IMR-90 (cell line): ENCODE results near the gene KRT33A. TPM values are rescaled to one million over a fixed set of nuclear protein-coding genes. Genes with fewer than 3 reads are reported as not detected.

ENCODE experiments used
- ATAC-seq: fragments of 200-7000 bp; cut with Tn5 transposase; 2 replicates; pipeline ENCODE4 v1.9.1; 2020; ENCODE audit warnings: low read depth, mild to moderate bottlenecking, moderate library complexity
- BruUV-seq: library from RNA; stranded (reverse); fragments of 400-500 nt; replicated peaks from 2 replicates; lab custom pipeline; 2021; lab: Mats Ljungman, UMichigan
- CTCF ChIA-PET: fragments of 300-600 bp; formaldehyde crosslinking; extraction: SDS; loops from one replicate; lab custom pipeline; 2021; ENCODE audit warnings: antibody characterized with exemption; lab: Yijun Ruan, JAX
- POLR2A ChIA-PET: fragments of 300-600 bp; sonication (Branson Sonifier 250); formaldehyde crosslinking; loops from one replicate; lab custom pipeline; 2022; ENCODE audit warnings: antibody characterized with exemption; ENCODE audit not compliant: unreplicated experiment; lab: Charles Lee
- DNase-seq: peaks from one replicate; pipeline ENCODE4 v3.0.0; 2013
- H2AFZ ChIP-seq: replicated peaks from 2 replicates; pipeline ENCODE3; 2013; ENCODE audit warnings: low read length, mild to moderate bottlenecking; ENCODE audit not compliant: poor library complexity
- H2AK5ac ChIP-seq: 2 replicates; pipeline ENCODE4 v1.6.1; 2013; ENCODE audit warnings: low read depth, low read length, inconsistent platforms
- H2AK9ac ChIP-seq: replicated peaks from 2 replicates; pipeline ENCODE3; 2013; ENCODE audit warnings: mild to moderate bottlenecking, low read depth, low read length, moderate library complexity; ENCODE audit not compliant: poor library complexity
- H2BK120ac ChIP-seq: 2 replicates; pipeline ENCODE4 v1.6.1; 2013; ENCODE audit warnings: low read depth, low read length, inconsistent platforms
- H2BK15ac ChIP-seq: 3 replicates; pipeline ENCODE4 v1.6.1; 2013; ENCODE audit warnings: low read depth, low read length, inconsistent platforms
- H2BK20ac ChIP-seq: 2 replicates; pipeline ENCODE4 v1.6.1; 2013; ENCODE audit warnings: low read depth, mild to moderate bottlenecking, inconsistent platforms, low read length, moderate library complexity
- H2BK5ac ChIP-seq: 2 replicates; pipeline ENCODE4 v1.6.1; 2013; ENCODE audit warnings: mild to moderate bottlenecking, low read depth, low read length, inconsistent platforms; ENCODE audit not compliant: poor library complexity, severe bottlenecking
- H3K14ac ChIP-seq: replicated peaks from 2 replicates; pipeline ENCODE4 v1.6.1; 2013; ENCODE audit warnings: low read depth, low read length, inconsistent platforms
- H3K18ac ChIP-seq: 2 replicates; pipeline ENCODE4 v1.6.1; 2013; ENCODE audit warnings: low read depth, low read length, control low read depth
- H3K23ac ChIP-seq: 2 replicates; pipeline ENCODE4 v1.6.1; 2013; ENCODE audit warnings: low read depth, low read length, inconsistent platforms
- H3K27ac ChIP-seq: 2 replicates; pipeline ENCODE4 v1.5.1; 2013; ENCODE audit warnings: mild to moderate bottlenecking, control low read depth, low read length; ENCODE audit not compliant: insufficient read depth
- H3K27me3 ChIP-seq: 2 replicates; pipeline ENCODE4 v1.6.1; 2013; ENCODE audit warnings: low read length; ENCODE audit not compliant: control insufficient read depth, insufficient read depth
- H3K36me3 ChIP-seq: 2 replicates; pipeline ENCODE4 v1.6.1; 2013; ENCODE audit warnings: low read length, mixed read lengths; ENCODE audit not compliant: control insufficient read depth, insufficient read depth
- H3K4ac ChIP-seq: 2 replicates; pipeline ENCODE4 v1.6.1; 2013; ENCODE audit warnings: low read depth, low read length, inconsistent platforms
- H3K4me1 ChIP-seq: 2 replicates; pipeline ENCODE4 v1.6.1; 2013; ENCODE audit warnings: low read length, mixed read lengths; ENCODE audit not compliant: control insufficient read depth, insufficient read depth
- H3K4me2 ChIP-seq: 2 replicates; pipeline ENCODE4 v1.6.1; 2013; ENCODE audit warnings: low read depth, mild to moderate bottlenecking, control low read depth, low read length, moderate library complexity
- H3K4me3 ChIP-seq: 2 replicates; pipeline ENCODE4 v1.5.1; 2013; ENCODE audit warnings: low read depth, mild to moderate bottlenecking, control low read depth, low read length, moderate library complexity; ENCODE audit not compliant: insufficient read depth
- H3K56ac ChIP-seq: 2 replicates; pipeline ENCODE4 v1.6.1; 2013; ENCODE audit warnings: low read length, inconsistent platforms; ENCODE audit not compliant: insufficient read depth; ENCODE audit errors: extremely low read depth
- H3K79me1 ChIP-seq, 2 experiments: 2 replicates each; pipeline ENCODE4 v1.6.1; 2013; ENCODE audit warnings: low read length in 2 of 2, inconsistent platforms in 1 of 2, low read depth in 1 of 2
- H3K9ac ChIP-seq: 2 replicates; pipeline ENCODE4 v1.6.1; 2013; ENCODE audit warnings: low read depth, low read length, control low read depth
- H3K9me1 ChIP-seq: 2 replicates; pipeline ENCODE4 v1.6.1; 2013; ENCODE audit warnings: low read length, inconsistent platforms; ENCODE audit not compliant: insufficient read depth
- H3K9me3 ChIP-seq: 2 replicates; pipeline ENCODE4 v1.6.1; 2013; ENCODE audit warnings: low read length; ENCODE audit not compliant: control insufficient read depth, insufficient read depth
- H4K20me1 ChIP-seq: 2 replicates; pipeline ENCODE4 v1.6.1; 2013; ENCODE audit warnings: low read length, inconsistent platforms; ENCODE audit not compliant: insufficient read depth
- H4K5ac ChIP-seq: 2 replicates; pipeline ENCODE4 v1.6.1; 2013; ENCODE audit warnings: mild to moderate bottlenecking, low read depth, low read length, control low read depth
- H4K8ac ChIP-seq, 2 experiments: 2 replicates each; pipeline ENCODE4 v1.6.1; 2013; ENCODE audit warnings: low read depth in 2 of 2, low read length in 2 of 2, control low read depth in 1 of 2, inconsistent platforms in 1 of 2
- H4K91ac ChIP-seq: 2 replicates; pipeline ENCODE4 v1.6.1; 2013; ENCODE audit warnings: low read depth, low read length, inconsistent platforms; ENCODE audit not compliant: insufficient read depth
- BHLHE40 ChIP-seq: fragments of 150-350 bp; IDR thresholded peaks from 2 replicates; pipeline ENCODE4 v1.6.1; 2016; ENCODE audit warnings: mild to moderate bottlenecking, low read depth, low read length
- CEBPB ChIP-seq: IDR thresholded peaks from 2 replicates; pipeline ENCODE4 v1.6.1; 2012; ENCODE audit warnings: low read depth, low read length, improper control_type of control experiment
- CHD1 ChIP-seq: IDR thresholded peaks from 2 replicates; pipeline ENCODE4 v1.6.1; 2012; ENCODE audit warnings: low read depth, low read length, improper control_type of control experiment
- FOS ChIP-seq: fragments of 150-350 bp; IDR thresholded peaks from 2 replicates; pipeline ENCODE4 v1.6.1; 2016; ENCODE audit warnings: low read depth, low read length
- MAFK ChIP-seq: IDR thresholded peaks from 2 replicates; pipeline ENCODE4 v1.6.1; 2012; ENCODE audit warnings: low read depth, low read length, improper control_type of control experiment
- MAZ ChIP-seq: IDR thresholded peaks from 2 replicates; pipeline ENCODE4 v1.6.1; 2012; ENCODE audit warnings: low read depth, mild to moderate bottlenecking, low read length, improper control_type of control experiment, moderate library complexity, borderline replicate concordance
- MXI1 ChIP-seq: IDR thresholded peaks from 2 replicates; pipeline ENCODE4 v1.6.1; 2012; ENCODE audit warnings: low read depth, mild to moderate bottlenecking, low read length, moderate library complexity, borderline replicate concordance
- POLR2A ChIP-seq: IDR thresholded peaks from 2 replicates; pipeline ENCODE4 v1.6.1; 2012; ENCODE audit warnings: mild to moderate bottlenecking, low read depth, low read length
- RAD21 ChIP-seq: IDR thresholded peaks from 2 replicates; pipeline ENCODE4 v1.6.1; 2012; ENCODE audit warnings: low read length, improper control_type of control experiment
- RCOR1 ChIP-seq: IDR thresholded peaks from 2 replicates; pipeline ENCODE4 v1.6.1; 2012; ENCODE audit warnings: mild to moderate bottlenecking, low read length, improper control_type of control experiment; ENCODE audit not compliant: insufficient replicate concordance
- RFX5 ChIP-seq: IDR thresholded peaks from 2 replicates; pipeline ENCODE4 v1.8.0; 2012; ENCODE audit warnings: low read depth, mild to moderate bottlenecking, low read length, moderate library complexity
- SMC3 ChIP-seq: fragments of 150-350 bp; IDR thresholded peaks from 2 replicates; pipeline ENCODE4 v1.6.1; 2016; ENCODE audit warnings: low read depth, mild to moderate bottlenecking, antibody characterized with exemption, low read length, moderate library complexity
- WGBS, 2 experiments: methylation state at CpG; one replicate each; pipeline versions ENCODE4 v1.1.5 to v1.1.7; 2013; ENCODE audit warnings: missing lambda C conversion rate in 2 of 2; ENCODE audit not compliant: insufficient read length in 1 of 2; ENCODE audit errors: extremely low coverage in 2 of 2; 5-methylcytosine and 5-hydroxymethylcytosine counted together
- dilution Hi-C: fragments of 300-500 bp; cut with HindIII; formaldehyde crosslinking; loops from one replicate; pipeline ENCODE4 v1.14.3; 2018; ENCODE audit warnings: low sequenced_read_pairs; ENCODE audit not compliant: unreplicated experiment
- in situ Hi-C: fragments of 300-500 bp; cut with MboI; formaldehyde crosslinking; loops from 3 replicates; pipeline ENCODE4 v1.14.3; 2019; ENCODE audit warnings: low sequenced_read_pairs, inconsistent platforms, mixed read lengths
- intact Hi-C: fragments of 100-400 bp; cut with micrococcal nuclease; formaldehyde crosslinking; loops from 2 replicates; pipeline ENCODE4 v1.10.0; 2022
- polyA plus RNA-seq, 3 experiments: library from polyadenylated mRNA; depleted of rRNA; stranded (reverse); fragments of >200 nt; gene quantifications; 2 replicates each; pipeline ENCODE4 v1.2.3, GENCODE V29; 2012; ENCODE audit warnings: low replicate concordance in 1 of 3
- total RNA-seq: library from RNA; depleted of rRNA; stranded (reverse); fragments of >200 nt; gene quantifications from 2 replicates; pipeline ENCODE4 v1.2.3, GENCODE V29; 2012
- TF ChIP-seq, protein P1 (sequence below): conservative IDR thresholded peaks from 2 replicates; pipeline ENCODE4 v1.5.1; 2012; ENCODE audit warnings: mild to moderate bottlenecking, low read depth, low read length, improper control_type of control experiment
- TF ChIP-seq, protein P2 (sequence below): fragments of 150-350 bp; IDR thresholded peaks from 2 replicates; pipeline ENCODE4 v1.6.1; 2017; ENCODE audit warnings: mild to moderate bottlenecking, antibody characterized with exemption, low read length, low read depth
- TF ChIP-seq, protein P3 (sequence below): fragments of 150-350 bp; IDR thresholded peaks from 2 replicates; pipeline ENCODE4 v1.6.1; 2016; ENCODE audit warnings: low read depth, mild to moderate bottlenecking, low read length, moderate library complexity, borderline replicate concordance

Gene KRT33A
- total and polyA plus RNA-seq, 2 of the 4 experiments (the other 2 are of a cell fraction) = not detected

DNA sequence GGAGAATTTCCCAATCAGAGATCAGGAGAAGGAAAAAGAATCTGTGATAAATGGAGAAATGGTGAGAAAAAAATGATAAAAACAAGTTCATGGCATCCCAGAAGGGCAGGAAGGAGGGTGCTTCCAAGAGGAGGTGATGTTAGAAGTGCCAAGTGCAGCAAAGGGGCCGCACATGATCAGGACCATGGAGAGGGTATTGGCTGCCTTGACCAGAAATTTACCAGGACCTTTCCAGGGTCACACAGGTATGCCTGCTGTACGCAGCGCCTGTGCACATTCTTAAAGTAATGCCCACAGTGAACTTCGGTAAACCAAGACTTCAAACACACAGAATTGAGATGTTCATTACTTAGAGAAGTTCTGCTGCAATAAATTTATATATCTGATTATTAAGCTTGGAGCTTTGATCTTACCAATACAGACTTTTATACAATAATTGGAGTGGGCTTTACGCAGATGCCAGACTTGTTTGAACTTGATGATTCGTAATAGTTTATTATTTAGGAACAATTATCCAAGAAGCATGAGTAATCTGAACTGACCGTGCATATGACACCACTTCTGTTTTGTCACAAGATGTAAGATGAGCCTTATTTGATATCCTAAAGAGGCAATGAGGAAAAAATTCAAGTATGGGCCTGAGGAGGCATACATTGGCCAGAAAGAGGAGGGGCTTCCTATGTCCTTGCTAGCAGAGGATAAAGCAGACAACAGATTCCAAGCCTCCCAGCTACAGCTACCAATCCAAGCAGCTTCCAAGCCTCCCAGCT lies 2.2 kb upstream of the KRT33A start:
- no peaks in the 10 kb centered on the region for H4K20me1 ChIP-seq
- H2BK120ac ChIP-seq = no peak overlapping the region
- intact Hi-C loops = no loop called here
- no peak overlapping the region for H3K4me3 ChIP-seq
- peaks cover 7% of the 10 kb centered on the region; the same call in 1 of the 2 replicates for H3K27me3 ChIP-seq
- peaks cover 2% of the 10 kb centered on the region for H3K4me1 ChIP-seq
- H4K5ac ChIP-seq = no peak overlapping the region
- ChIA-PET CTCF (no interaction called here), POLR2A (no interaction called here)
- no peak overlapping the region for H2AK5ac ChIP-seq
- no peak overlapping the region for H2AFZ ChIP-seq
- no peaks in the 10 kb centered on the region for H3K79me1 ChIP-seq
- H3K14ac ChIP-seq = no peak overlapping the region
- H3K23ac ChIP-seq = no peak overlapping the region
- no peak overlapping the region for H4K8ac ChIP-seq
- ATAC-seq (0 out of 2 replicates have a peak, but pooled peaks have one; percentile 21), DNase-seq (peak; percentile 5)
- H3K9me3 ChIP-seq = peaks cover 5% of the 10 kb centered on the region
- H2BK15ac ChIP-seq = no peak overlapping the region
- H3K36me3 ChIP-seq = no peaks in the 10 kb centered on the region
- no peak overlapping the region for H3K18ac ChIP-seq
- no peak overlapping the region for H3K56ac ChIP-seq
- H3K9ac ChIP-seq = no peak overlapping the region
- no peak overlapping the region for H2AK9ac ChIP-seq
- H2BK5ac ChIP-seq = no peak overlapping the region
- BruUV-seq = no TSS peak
- H4K91ac ChIP-seq = no peak overlapping the region
- in situ Hi-C loops = no loop called here
- no CpG with 5 or more reads among the region's 7 CpGs for WGBS, 2 experiments
- no peak overlapping the region for H3K4ac ChIP-seq
- dilution Hi-C loops = no loop called here
- no peak overlapping the region for H3K4me2 ChIP-seq
- no peaks in the 10 kb centered on the region; the same call in 1 of the 2 replicates for H3K9me1 ChIP-seq
- no peak overlapping the region for H3K27ac ChIP-seq
- no peak overlapping the region for H2BK20ac ChIP-seq
- TF ChIP-seq FOS (no peak), RFX5 (no peak), RAD21 (no peak), MXI1 (no peak), POLR2A (no peak), CEBPB (no peak), RCOR1 (no peak), MAFK (no peak), BHLHE40 (no peak), CHD1 (no peak), MAZ (no peak), SMC3 (no peak)
- TF ChIP-seq, protein P1, sequence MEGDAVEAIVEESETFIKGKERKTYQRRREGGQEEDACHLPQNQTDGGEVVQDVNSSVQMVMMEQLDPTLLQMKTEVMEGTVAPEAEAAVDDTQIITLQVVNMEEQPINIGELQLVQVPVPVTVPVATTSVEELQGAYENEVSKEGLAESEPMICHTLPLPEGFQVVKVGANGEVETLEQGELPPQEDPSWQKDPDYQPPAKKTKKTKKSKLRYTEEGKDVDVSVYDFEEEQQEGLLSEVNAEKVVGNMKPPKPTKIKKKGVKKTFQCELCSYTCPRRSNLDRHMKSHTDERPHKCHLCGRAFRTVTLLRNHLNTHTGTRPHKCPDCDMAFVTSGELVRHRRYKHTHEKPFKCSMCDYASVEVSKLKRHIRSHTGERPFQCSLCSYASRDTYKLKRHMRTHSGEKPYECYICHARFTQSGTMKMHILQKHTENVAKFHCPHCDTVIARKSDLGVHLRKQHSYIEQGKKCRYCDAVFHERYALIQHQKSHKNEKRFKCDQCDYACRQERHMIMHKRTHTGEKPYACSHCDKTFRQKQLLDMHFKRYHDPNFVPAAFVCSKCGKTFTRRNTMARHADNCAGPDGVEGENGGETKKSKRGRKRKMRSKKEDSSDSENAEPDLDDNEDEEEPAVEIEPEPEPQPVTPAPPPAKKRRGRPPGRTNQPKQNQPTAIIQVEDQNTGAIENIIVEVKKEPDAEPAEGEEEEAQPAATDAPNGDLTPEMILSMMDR = no peak
- TF ChIP-seq, protein P2, sequence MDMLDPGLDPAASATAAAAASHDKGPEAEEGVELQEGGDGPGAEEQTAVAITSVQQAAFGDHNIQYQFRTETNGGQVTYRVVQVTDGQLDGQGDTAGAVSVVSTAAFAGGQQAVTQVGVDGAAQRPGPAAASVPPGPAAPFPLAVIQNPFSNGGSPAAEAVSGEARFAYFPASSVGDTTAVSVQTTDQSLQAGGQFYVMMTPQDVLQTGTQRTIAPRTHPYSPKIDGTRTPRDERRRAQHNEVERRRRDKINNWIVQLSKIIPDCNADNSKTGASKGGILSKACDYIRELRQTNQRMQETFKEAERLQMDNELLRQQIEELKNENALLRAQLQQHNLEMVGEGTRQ = no peak
- TF ChIP-seq, protein P3, sequence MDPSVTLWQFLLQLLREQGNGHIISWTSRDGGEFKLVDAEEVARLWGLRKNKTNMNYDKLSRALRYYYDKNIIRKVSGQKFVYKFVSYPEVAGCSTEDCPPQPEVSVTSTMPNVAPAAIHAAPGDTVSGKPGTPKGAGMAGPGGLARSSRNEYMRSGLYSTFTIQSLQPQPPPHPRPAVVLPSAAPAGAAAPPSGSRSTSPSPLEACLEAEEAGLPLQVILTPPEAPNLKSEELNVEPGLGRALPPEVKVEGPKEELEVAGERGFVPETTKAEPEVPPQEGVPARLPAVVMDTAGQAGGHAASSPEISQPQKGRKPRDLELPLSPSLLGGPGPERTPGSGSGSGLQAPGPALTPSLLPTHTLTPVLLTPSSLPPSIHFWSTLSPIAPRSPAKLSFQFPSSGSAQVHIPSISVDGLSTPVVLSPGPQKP = no peak
